HepG2 (cell line): ENCODE measurements around the gene KAZALD1. TPM values are rescaled to one million over a fixed set of nuclear protein-coding genes. Genes with fewer than 3 reads are reported as not detected.

Source experiments
- FOXA1 ChIP-seq, 2 experiments: fragments of 450-650 bp in 1 of 2; sonication (generic) in 1 of 2; formaldehyde crosslinking in 1 of 2; IDR thresholded peaks; 2 replicates each; pipeline versions ENCODE4 v1.4.0 to v1.6.1; 2016 to 2020; ENCODE audit warnings: missing genetic modification reagents in 1 of 2
- GATAD1 ChIP-seq: IDR thresholded peaks from 2 replicates; pipeline ENCODE4 v1.6.1; 2016; ENCODE audit warnings: missing genetic modification reagents, missing compliant biosample characterization
- HIVEP1 ChIP-seq: sonication (generic); formaldehyde crosslinking; IDR thresholded peaks from 2 replicates; pipeline ENCODE4 v1.4.0; 2020; ENCODE audit warnings: mild to moderate bottlenecking, missing genetic modification reagents
- HNRNPK ChIP-seq: fragments of 200-400 bp; formaldehyde crosslinking; IDR thresholded peaks from 2 replicates; pipeline ENCODE4 v1.6.1; 2018; ENCODE audit warnings: low read length, low read depth, moderate library complexity, mild to moderate bottlenecking; ENCODE audit not compliant: poor library complexity, severe bottlenecking
- HOXA3 ChIP-seq: sonication (generic); formaldehyde crosslinking; IDR thresholded peaks from 2 replicates; pipeline ENCODE4 v1.5.0; 2020; ENCODE audit warnings: missing genetic modification reagents
- IKZF1 ChIP-seq: fragments of 450-650 bp; IDR thresholded peaks from 2 replicates; pipeline ENCODE4 v1.7.1; 2016
- JUND ChIP-seq: sonication (generic); formaldehyde crosslinking; IDR thresholded peaks from 2 replicates; pipeline ENCODE4 v1.8.0; 2022; ENCODE audit warnings: mild to moderate bottlenecking, missing genetic modification reagents
- KLF12 ChIP-seq: sonication (generic); formaldehyde crosslinking; IDR thresholded peaks from 2 replicates; pipeline ENCODE4 v1.4.0; 2020; ENCODE audit warnings: missing genetic modification reagents, borderline replicate concordance
- PBX2 ChIP-seq: IDR thresholded peaks from 2 replicates; pipeline ENCODE4 v1.6.1; 2016; ENCODE audit warnings: control low read depth
- PRDM4 ChIP-seq: sonication (generic); formaldehyde crosslinking; IDR thresholded peaks from 2 replicates; pipeline ENCODE4 v1.9.0; 2021; ENCODE audit warnings: missing genetic modification reagents, borderline replicate concordance
- RNF219 ChIP-seq: sonication (generic); formaldehyde crosslinking; IDR thresholded peaks from 2 replicates; pipeline ENCODE4 v1.5.0; 2020; ENCODE audit warnings: mild to moderate bottlenecking, missing genetic modification reagents
- SNAPC2 ChIP-seq: sonication (generic); formaldehyde crosslinking; IDR thresholded peaks from 2 replicates; pipeline ENCODE4 v1.8.1; 2022; ENCODE audit warnings: mild to moderate bottlenecking, missing genetic modification reagents
- SPEN ChIP-seq: sonication (generic); formaldehyde crosslinking; IDR thresholded peaks from 2 replicates; pipeline ENCODE4 v1.5.1; 2020; ENCODE audit warnings: low read depth, mild to moderate bottlenecking, missing genetic modification reagents
- THAP9 ChIP-seq: sonication (generic); formaldehyde crosslinking; IDR thresholded peaks from 2 replicates; pipeline ENCODE4; 2020; ENCODE audit warnings: missing genetic modification reagents, mild to moderate bottlenecking, borderline replicate concordance
- ZEB1 ChIP-seq: IDR thresholded peaks from 2 replicates; pipeline ENCODE4 v1.6.1; 2012; ENCODE audit warnings: mild to moderate bottlenecking, low read depth, inconsistent platforms; ENCODE audit not compliant: insufficient replicate concordance
- ZIK1 ChIP-seq: sonication (generic); formaldehyde crosslinking; IDR thresholded peaks from 2 replicates; pipeline ENCODE4 v1.5.0; 2020; ENCODE audit warnings: mild to moderate bottlenecking, low read depth, missing genetic modification reagents, borderline replicate concordance
- ZNF317 ChIP-seq: sonication (generic); formaldehyde crosslinking; IDR thresholded peaks from 2 replicates; pipeline ENCODE4 v1.5.0; 2020; ENCODE audit warnings: mild to moderate bottlenecking, missing genetic modification reagents
- ZNF549 ChIP-seq: sonication (generic); formaldehyde crosslinking; IDR thresholded peaks from 2 replicates; pipeline ENCODE4 v1.5.0; 2020; ENCODE audit warnings: missing genetic modification reagents
- ZNF580 ChIP-seq: IDR thresholded peaks from 2 replicates; pipeline ENCODE4 v1.6.1; 2016; ENCODE audit warnings: low read depth, borderline replicate concordance
- polyA plus RNA-seq, 8 experiments: library from polyadenylated mRNA; depleted of rRNA in 3 of 8; stranded (reverse) in 7 of 8; unstranded in 1 of 8; fragments of >200 nt; fragmentation: Illumina TruSeq in 4 of 8; extraction: Trizol in 4 of 8; gene quantifications; 2 replicates each; pipeline versions ENCODE4 v1.2.1 to v1.2.3, GENCODE V29; 2011 to 2016; ENCODE audit warnings: low read depth in 4 of 8, missing spikeins in 1 of 8, mixed read lengths in 1 of 8; ENCODE audit not compliant: insufficient read depth in 1 of 8
- total RNA-seq, 5 experiments: library from RNA; depleted of rRNA; stranded (reverse); fragments of >200 nt; fragmentation: Illumina TruSeq; extraction: Trizol; gene quantifications; 2 replicates each; pipeline ENCODE4 v1.2.3, GENCODE V29; 2016; ENCODE audit warnings: low read depth in 1 of 5

Gene KAZALD1
- total and polyA plus RNA-seq, 2 of the 13 experiments (the other 11 are each of a cell fraction or from before 2014, with no cell fraction given), result 16.7 to 27.7 TPM

- TF ChIP-seq ZNF549 (CRISPR knock-in tag) (no peak), SPEN (CRISPR knock-in tag) (peak; percentile 39), HIVEP1 (CRISPR knock-in tag) (no peak), KLF12 (0 out of 2 replicates have a peak, but pooled peaks have one; percentile 42), ZNF580 (no peak), PBX2 (CRISPR knock-in tag) (no peak), IKZF1 (no peak), SNAPC2 (CRISPR knock-in tag) (no peak), ZIK1 (CRISPR knock-in tag) (no peak), ZEB1 (peak; percentile 59), FOXA1 (IDR thresholded peaks at IDR 0.05) (no peak), FOXA1 (CRISPR knock-in tag; IDR thresholded peaks at IDR 0.05) (peak; percentile 83), RNF219 (CRISPR knock-in tag) (no peak), PRDM4 (CRISPR knock-in tag) (no peak), GATAD1 (CRISPR knock-in tag) (peak; percentile 13; the same call in 1 of the 2 replicates), HNRNPK (no peak), HOXA3 (CRISPR knock-in tag) (no peak; the same call in none of the 2 replicates), ZNF317 (CRISPR knock-in tag) (no peak), JUND (CRISPR knock-in tag) (peak; percentile 51; the same call in 1 of the 2 replicates), THAP9 (CRISPR knock-in tag) (no peak)
Measured at GRCh38 chr10:101031796-101032636, 29.8 kb upstream of the KAZALD1 start (continued).
